NCI-H2107 treated with DMSO at 0.1 percent for 48 hours (cell line): ENCODE results near the gene CPNE2.
"Not testable (repeated sequence)": the region's sequence is repeated elsewhere in the genome, so short reads cannot be mapped to it uniquely, and the experiment has no call there.

Source experiments
- DNase-seq: peaks from one replicate; lab custom pipeline; 2025; ENCODE audit not compliant: unreplicated experiment; lab: John Stamatoyannopoulos, UW

The CPNE2 gene

DNA sequence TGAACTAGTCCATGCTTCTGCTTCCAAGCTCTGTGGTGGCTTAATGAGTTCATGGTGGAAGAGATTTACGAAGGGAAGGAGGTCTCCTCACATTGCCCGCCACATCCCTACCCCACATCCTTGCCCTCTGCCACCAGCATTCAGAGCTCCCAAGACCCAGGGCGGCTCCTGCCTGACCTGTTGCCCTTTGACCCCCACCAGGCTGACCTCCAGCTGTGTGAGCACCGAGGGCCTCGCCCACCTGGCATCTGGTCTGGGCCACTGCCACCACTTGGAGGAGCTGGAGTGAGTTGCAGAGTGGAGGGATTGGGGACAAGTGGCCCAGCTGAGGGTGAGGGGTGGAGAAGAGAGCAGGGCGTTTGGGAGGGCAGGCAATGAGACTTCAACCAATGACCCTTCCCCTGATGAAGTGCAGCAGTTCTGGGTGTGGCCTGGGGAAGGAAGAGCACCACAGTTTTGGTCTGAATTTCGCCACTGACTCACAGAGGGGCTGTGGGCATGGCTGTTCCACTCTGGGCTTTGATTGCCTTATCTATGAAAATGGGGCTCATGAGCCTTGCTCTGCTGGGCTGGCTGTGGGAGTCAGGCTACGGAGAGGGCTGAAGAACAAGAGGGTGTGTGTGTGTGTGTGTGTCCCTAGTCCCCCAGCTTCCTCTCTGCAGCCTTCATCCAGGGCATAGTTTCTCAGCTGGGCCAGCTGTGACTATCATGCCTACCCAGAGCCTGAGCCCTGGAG lies 22.6 kb upstream of the CPNE2 start:
- DNase-seq, result no peak

DNA sequence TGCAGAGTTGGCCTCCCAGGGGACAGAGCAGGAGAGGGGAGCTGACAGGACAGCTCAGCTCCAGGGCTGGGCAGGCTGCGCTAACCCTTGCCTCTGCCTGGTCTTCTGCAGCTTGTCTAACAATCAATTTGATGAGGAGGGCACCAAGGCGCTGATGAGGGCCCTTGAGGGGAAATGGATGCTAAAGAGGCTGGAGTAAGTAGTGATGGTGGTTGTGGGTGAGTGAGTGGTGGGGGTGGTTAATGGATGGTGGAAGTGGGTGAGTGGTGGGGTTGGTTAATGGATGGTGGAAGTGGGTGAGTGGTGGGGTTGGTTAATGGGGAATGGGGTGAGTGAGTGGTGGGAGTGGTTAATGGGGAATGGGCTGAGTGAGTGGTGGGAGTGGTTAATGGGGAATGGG lies 22.0 kb upstream of the CPNE2 start:
- no peak for DNase-seq

DNA sequence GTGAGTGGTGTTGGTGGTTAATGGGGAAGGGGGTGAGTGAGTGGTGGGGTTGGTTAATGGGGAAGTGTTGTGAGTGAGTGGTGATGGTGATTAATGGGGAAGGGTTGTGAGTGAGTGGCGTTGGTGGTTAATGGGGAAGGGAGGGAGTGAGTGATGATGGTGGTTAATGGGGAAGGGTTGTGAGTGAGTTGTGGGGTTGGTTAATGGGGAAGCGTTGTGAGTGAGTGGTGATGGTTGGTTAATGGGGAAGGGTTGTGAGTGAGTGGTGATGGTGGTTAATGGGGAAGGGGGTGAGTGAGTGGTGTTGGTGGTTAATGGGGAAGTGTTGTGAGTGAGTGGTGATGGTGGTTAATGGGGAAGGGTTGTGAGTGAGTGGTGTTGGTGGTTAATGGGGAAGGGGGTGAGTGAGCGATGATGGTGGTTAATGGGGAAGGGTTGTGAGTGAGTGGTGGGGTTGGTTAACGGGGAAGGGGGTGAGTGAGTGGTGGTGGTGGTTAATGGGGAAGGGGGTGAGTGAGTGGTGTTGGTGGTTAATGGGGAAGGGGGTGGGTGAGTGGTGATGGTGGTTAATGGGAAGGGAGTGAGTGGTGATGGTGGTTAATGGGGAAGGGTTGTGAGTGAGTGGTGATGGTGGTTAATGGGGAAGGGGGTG lies 21.2 kb upstream of the CPNE2 start:
- DNase-seq, result not testable (repeated sequence)

DNA sequence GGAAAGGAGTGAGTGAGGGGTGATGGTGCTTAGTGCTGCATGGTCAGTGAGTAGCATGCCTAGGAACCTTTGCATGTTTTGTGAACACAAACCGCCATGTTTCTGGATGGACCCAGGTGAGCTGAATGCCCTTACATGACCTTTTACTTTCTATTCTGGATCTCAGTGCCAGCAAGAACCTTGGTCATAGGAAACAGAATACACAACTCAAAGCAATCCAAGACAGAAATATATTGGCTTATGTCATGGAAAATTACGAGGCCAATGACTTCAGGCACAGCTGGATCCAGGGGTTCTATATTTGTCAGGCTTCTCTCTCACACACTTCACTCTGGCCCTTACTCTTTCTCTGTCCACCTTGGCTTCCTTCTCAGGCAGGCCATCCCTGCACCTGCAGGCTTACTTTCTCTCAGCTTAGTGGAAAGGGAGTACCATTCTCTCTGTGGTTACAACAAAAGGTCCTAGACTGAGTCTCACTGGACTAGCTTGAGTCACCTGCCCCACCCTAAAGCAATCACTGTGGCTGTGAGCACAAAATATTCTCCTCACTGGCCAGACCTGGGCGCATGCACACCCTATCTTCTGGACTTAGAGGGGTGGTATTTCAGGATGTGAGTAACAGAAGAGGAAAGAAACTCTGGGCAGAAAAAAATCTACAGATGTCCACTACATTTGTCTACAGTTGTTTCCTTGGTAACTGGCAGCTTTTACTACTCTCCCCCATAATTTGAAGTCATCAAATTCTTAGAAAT lies 20.4 kb upstream of the CPNE2 start:
- no peak for DNase-seq

DNA sequence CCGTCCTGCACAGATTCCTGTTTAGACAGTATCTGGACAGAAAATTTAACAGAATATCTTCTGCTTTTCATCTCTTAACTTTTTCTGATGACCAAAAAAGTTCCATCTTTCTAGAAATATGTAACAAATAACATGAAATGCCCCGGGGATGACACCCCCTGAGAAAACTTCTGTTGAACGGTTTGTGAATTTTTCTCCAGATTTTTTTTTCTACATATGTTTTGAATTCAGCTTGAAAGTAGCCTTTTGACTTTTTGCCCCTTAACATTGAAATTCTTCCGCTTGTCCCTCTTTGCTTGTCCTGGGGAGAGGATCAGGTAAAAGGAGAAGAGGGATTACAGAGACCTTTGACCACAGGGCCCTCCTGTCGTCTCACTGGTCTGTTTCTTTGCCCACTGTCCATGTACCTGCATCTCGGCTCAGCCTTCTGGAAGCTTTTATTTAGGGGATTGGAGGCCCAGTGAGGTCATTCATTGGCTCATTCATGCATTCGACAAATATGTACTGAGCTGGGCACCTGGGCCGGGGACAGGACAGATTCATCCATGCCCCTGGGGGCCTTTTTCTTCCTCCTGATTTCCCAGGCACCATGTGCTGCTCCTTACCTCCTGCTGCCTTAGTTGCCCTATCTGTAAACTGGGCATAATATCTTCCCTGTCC lies 19.6 kb upstream of the CPNE2 start:
- DNase-seq, result no peak

DNA sequence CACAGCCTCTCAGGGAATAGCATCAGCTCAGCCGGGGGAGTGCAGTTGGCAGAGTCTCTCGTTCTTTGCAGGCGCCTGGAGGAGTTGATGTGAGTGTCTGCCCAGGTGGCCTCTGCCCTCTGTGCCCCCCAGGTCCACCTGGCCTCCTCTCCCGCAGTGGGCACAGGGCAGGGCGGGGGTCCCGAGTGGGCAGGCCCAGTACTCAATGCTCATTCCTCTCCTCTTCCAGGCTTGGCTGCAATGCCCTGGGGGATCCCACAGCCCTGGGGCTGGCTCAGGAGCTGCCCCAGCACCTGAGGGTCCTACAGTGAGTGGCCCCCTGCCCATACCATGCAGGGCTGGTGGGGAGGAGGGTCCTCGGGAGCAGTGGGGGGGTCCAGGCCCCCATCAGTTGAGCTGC lies 14.7 kb upstream of the CPNE2 start:
- no peak for DNase-seq

DNA sequence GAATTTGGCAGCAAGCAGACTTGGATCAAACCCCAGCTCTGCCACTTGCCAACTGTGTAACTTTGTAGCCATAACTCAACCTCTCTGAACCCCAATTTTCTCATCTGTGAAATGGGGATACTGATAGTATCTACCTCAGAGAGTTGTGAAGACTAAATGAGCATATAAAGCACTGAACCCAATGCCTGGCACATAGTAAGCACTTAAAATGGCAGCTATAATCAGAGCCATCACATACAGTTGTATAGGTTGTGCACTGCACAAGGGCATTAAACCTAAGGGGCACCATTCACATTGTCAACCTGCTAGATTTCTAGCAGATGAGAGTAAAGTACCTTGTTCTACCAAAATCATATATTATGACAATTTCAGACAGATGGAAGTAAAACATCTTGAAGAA lies 10.6 kb upstream of the CPNE2 start:
- DNase-seq, result no peak

DNA sequence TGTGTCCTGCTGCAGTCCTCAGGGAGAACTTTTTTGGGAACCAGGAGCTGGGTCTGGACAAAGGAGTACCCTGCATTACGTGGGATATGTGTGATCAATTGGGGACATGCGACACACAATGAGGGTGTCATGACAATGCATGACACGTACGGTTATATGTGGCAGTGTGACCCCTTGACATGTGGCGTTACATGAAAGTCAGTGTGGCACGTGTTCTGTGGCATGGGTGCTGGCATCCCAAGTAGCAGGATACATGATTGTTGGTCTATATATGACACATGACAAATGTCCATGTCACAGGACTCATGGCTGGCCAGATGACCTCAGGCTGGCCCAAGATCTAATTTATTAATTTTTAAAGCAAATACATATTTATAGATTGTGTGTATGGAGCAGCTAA lies 9.7 kb upstream of the CPNE2 start:
- no peak for DNase-seq

DNA sequence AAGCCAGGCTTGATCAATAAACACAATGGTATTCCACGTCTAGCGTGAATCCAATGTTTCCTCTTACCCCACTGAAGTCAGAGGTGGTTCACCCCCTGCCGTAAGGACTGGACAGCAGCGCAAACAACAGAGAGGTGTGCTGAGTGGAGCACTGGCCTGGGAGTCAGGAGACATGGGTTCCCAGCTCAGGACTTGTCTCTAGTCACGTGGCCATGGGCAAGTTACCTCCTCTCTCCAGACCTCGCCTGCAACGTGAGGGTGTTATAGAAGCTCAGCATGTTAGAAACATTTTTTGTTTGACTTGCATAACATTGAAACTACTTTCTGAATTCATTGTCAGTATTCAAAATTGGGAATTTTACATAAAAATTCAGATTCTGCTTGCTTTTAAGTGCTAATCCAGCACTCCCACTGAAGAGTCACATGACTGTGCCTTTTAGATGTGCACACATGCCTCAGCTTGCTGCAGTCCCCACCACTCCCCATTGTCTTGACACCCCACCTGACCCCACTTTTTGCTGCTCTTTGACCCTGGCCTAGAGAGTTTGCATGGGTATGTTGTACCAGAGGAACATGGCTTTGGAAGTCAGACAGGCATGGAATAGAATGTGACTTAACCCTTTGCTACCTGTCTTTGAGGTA lies 8.8 kb upstream of the CPNE2 start:
- no peak for DNase-seq

DNA sequence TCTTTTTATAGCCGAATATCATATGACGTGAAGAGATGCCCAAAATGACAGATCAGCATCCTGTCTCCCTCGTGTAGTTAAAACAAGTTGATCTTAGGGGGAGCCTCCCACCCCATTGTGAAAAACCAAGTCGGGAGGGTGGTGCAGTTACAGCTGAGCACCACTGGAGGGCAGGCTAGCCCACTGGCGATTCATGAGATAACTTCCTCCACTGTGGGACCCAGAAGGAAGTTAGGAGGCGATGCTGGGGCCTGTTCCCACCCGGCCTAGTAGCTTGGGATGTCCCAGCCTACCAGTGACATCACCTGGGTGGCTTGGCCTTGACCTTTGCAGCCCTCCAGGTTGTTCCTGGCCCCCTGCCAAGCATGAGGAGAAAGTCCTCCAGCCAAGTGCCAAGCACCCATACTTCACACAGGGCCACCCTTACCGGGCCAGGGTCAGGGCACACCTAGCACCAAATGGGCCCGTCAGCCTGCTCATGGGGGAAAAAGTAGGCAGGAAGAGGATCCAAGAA lies 8.1 kb upstream of the CPNE2 start:
- peak; percentile 28 for DNase-seq

DNA sequence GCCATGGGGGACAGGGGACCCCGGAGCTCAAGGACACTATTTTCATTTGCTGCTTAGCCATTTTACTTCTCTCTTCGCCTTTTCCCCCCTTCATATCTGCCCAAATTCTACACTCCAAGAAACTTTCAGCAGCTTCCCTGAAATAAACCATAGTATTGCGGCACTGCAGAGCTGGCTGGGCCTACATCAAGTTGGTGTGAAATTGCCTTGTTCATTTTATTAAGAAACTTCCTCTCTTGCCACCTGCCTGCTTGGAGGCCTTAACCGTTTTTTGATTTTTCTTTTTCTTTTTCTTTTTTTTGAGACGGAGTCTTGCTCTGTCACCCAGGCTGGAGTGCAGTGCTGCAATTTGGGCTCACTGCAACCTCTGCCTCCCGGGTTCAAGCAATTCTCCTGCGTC lies 7.4 kb upstream of the CPNE2 start:
- DNase-seq, result no peak

DNA sequence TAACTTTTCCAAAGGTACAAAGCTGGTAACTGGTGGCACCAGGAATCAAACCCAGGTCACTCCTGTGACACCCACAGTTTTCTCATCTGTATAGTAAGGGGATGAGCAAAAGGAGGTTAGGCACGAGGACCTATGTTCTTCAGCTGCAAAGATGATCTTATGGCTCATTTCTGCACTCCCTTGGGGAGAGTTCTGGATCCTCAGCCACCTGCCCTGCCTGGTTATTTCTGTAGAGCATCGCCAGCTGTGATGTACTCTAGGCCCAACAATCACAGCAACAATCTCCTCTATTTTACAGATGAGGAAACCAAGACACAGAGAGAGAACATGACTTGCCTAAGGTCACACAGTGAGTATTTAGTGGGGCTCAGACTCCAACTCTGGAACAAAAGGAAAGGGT lies 5.4 kb upstream of the CPNE2 start:
- DNase-seq, result no peak

DNA sequence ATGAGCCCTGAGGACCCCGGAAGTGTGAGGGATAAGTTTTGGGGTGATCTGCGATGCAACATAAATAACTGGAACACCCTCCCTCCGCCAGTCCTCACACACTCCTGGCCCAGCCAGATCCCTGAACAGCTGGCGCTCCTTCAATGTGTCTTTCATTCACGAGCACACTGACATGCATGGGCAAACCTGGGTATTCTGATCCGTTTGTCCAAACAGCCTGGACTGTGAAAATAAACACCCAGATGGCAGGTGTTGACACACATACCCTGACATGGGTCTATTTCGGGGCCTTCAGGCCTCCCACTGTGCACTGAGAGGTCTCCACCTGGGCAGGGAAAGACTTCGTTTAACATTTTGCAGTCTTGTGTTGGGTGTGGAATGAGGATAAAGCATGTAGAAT lies 3.0 kb upstream of the CPNE2 start:
- DNase-seq, result peak; percentile 54

DNA sequence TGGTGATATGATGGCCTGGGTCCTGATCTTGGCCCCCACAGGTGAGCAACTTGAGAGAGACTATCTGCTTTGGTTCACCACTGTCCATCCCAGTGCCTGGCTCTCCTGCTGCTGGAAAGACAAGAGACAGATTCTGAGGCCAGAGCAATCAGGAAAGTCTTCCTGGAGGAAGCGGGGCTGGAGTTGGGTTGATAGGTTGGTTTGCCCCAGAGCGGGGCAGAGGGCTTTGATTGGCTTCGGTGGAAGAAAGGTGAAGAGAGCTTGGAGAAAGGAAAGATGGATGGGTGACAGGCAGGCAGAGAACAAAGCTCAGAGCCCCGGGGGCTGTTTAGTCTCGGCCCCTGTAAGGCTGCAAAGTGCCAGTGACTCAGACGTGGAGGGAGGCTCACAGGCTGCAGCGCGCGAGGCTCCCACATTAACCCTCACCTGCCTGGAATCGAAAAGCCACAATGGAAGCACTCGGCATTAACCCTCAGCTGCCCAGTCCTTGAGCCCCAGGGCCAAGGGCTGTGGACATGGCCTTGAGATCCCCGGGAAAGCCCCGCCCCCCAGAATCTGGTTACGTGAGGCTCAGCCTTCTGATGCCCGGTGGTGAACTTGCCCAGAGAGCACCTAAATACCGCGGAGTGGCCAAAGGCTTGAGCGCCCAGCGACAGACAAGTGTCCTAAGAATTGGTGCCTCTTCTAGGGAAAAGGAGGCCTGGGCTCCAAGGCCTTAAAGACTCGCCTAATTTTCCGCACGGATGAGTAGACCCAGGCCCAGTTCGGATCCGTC lies 996 bp upstream of the CPNE2 start:
- no peak for DNase-seq

DNA sequence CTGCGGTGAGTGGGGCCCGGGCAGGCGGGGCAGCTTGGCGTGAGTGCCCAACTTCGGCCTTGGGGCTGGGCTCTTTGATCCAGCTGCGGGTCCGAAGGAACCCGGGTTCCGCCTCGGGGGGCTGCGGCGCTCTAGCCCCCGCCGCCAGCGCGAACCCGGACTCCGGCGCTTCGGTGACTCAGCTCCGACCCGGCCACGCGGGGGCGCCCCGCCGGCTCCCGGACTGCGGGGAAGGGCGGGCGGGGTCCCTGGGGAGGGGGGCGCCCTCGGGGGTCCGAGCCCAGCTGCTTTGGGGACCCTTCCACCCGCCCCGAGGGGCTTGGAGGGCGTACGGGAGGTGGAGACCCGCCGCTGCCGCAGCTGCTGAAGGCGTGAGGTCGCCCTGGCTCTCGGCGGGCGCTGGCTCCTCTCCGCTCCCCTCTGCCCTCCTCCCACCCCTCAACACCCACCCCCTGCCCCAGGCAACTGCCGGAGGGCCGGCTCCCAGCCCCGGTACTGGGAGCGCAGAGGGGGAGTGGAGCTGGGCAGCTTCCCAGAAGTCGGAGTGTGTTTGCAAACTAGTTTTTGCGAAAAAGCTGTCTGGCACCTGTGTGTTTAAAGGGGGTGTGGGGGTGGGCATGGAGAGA lies 516 bp downstream of the CPNE2 start:
- no peak for DNase-seq

DNA sequence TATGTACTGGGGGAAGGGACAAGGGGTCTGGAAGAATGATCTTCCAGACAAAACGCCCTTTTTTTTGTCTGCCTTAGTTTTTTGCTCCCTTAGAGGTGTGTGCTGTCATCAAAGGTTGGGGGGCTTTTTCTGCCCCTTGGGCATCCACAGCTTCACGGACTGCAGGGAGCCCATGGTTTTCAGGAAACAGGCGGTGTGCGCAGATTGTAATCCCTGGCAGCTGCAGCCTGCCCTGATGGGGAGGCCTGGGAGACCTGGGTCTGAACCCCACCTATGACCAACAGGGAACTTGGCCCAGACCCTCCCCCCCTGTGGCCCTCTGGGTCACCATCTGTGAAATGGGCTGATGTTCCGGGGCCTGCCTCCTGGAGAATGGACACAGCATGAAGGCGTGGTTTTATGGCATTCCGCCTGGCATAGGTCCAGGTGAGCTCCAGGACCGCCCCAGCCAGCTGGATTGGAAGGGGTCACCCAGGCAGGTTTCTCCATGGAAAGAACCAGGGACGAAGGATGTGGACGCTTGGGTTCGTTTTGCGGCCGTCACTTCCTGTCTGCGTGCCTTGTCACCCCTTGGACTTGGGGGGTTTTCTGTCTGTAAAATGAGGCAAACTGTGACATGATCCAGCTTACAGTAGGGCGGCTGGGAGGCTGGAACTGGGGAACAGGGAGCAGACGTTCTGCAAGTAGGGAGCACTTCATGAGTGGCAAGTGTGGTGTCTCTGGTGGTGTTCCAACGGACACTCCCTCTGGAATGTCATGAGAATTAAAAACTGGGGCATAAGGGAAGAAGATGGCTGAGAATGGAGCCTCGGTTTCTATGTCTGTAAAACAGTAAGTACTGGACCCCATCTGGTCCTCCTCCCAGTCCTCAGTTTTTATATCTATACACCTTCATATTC lies 1.5 kb downstream of the CPNE2 start:
- DNase-seq, result no peak

DNA sequence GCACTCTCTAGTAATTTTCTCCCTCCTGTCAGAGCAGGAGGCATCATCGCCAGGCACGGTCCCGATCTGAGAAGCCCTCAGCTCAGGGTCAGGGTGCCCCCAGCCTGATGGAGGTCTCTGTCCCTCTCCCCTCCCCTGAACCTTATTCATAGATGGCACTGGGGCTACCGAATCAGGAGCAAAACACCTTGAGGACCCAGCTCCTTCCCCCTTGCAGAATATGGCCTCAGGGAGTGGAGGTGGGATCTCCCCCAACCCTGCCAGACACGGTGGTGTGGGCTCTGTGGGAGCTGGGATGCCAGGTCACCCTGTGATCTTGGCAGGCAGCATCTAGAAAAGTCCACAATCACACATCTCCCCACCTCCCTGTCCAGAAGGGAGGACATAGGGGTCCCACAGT lies 2.5 kb downstream of the CPNE2 start:
- no peak for DNase-seq

DNA sequence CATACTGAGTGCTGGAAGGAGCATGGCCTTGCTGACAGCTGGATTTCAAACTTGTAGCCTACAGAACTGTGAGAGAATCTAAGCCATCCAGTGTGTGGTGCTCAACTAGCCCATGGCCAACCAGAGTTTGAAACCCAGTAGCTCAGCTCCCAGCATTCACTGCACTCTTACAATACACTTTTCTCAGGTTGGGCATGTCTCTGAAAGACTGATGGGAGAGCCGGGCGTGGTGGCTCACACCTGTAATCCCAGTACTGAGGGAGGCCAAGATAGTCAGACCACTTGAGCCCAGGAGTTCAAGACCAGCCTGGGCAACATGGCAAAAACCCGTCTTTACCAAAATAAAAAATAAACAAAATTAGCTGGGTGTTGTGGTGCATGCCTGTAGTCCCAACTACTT lies 3.8 kb downstream of the CPNE2 start:
- no peak for DNase-seq

DNA sequence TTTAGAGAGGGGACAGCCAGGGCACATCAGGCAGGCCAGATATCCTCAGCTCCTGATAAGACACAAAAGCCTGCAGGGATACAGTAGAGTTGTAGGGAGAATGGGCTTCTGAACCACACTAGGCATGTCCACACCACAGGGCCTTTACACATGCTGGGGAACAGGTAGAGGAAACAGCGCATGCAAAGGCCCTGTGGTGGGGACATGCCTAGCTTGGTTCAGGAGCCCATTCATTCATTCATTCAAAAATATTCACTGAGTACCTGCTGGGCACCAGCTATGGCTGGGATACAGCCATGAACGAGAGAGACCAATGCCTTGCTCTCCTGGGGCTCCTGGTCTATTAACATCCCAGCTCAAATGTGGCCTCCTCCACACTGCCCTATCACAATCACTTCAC lies 4.4 kb downstream of the CPNE2 start:
- no peak for DNase-seq
